Measurements from ENCODE around the gene CEP112.
"Not testable (repeated sequence)": the region's sequence is repeated elsewhere in the genome, so short reads cannot be mapped to it uniquely, and the experiment has no call there.

The CEP112 gene

GRCh38 chr17:65833214-65833613 is 358.7 kb downstream of the CEP112 start:
- ChIA-PET CTCF (interaction anchor here (0.6 kb wide), 1 partner anchor 26 kb away, joined by 3 read pairs; no protein-coding TSS in a partner anchor), POLR2A (ENCODE audit: low non-redundant PET) (no interaction called here)
- H3K27ac ChIP-seq, result no peak overlapping the region
- DNase-seq (ENCODE audit: low spot score), result no peak
- TF ChIP-seq CTCF (conservative IDR thresholded peaks at IDR 0.05; ENCODE audit: low read depth), result no peak

GRCh38 chr17:65830356-65830755 is 361.6 kb downstream of the CEP112 start:
- no peak for DNase-seq (ENCODE audit: low spot score)
- H3K27ac ChIP-seq, result no peak overlapping the region
- ChIA-PET CTCF (no interaction called here), POLR2A (ENCODE audit: low non-redundant PET) (no interaction called here)
- TF ChIP-seq CTCF (conservative IDR thresholded peaks at IDR 0.05; ENCODE audit: low read depth), result no peak

- H3K27ac ChIP-seq, result peak overlapping the region; percentile 43; the same call in 1 of the 2 replicates
- DNase-seq (ENCODE audit: low spot score); POLR2A ChIA-PET (ENCODE audit: low non-redundant PET); CTCF ChIA-PET: not testable (repeated sequence)
Observed at GRCh38 chr17:65826577-65826976, 365.4 kb downstream of the CEP112 start.

- ChIA-PET CTCF (no interaction called here), POLR2A (ENCODE audit: low non-redundant PET) (no interaction called here)
Observed at GRCh38 chr17:65824901-65825300, 367.0 kb downstream of the CEP112 start.

GRCh38 chr17:65823713-65824112 is 368.2 kb downstream of the CEP112 start:
- no peak for TF ChIP-seq CTCF (conservative IDR thresholded peaks at IDR 0.05; ENCODE audit: low read depth)
- H3K27ac ChIP-seq, result no peak overlapping the region
- CTCF ChIA-PET, result interaction anchor here (0.8 kb wide), 1 partner anchor 11 kb away, joined by 3 read pairs; no protein-coding TSS in a partner anchor
- POLR2A ChIA-PET (ENCODE audit: low non-redundant PET), result no interaction called here
- no peak for DNase-seq (ENCODE audit: low spot score)

More at GRCh38 chr17:65824901-65825300, 367.0 kb downstream of the CEP112 start:
- no peak overlapping the region for H3K27ac ChIP-seq
- TF ChIP-seq CTCF (conservative IDR thresholded peaks at IDR 0.05; ENCODE audit: low read depth), result no peak
- no peak for DNase-seq (ENCODE audit: low spot score)

GRCh38 chr17:65820811-65821210 is 371.1 kb downstream of the CEP112 start:
- ChIA-PET POLR2A (ENCODE audit: low non-redundant PET) (no interaction called here), CTCF (no interaction called here)
- H3K27ac ChIP-seq, result no peak overlapping the region
- DNase-seq (ENCODE audit: low spot score), result no peak
- TF ChIP-seq CTCF (conservative IDR thresholded peaks at IDR 0.05; ENCODE audit: low read depth), result no peak

GRCh38 chr17:65820306-65820705 is 371.6 kb downstream of the CEP112 start:
- POLR2A ChIA-PET (ENCODE audit: low non-redundant PET), result no interaction called here
- CTCF ChIA-PET, result no interaction called here
- no peak for TF ChIP-seq CTCF (conservative IDR thresholded peaks at IDR 0.05; ENCODE audit: low read depth)

More at GRCh38 chr17:65820306-65820705, 371.6 kb downstream of the CEP112 start:
- no peak for DNase-seq (ENCODE audit: low spot score)
- H3K27ac ChIP-seq, result no peak overlapping the region
